GM12891 (cell line): ENCODE measurements around the gene SMIM20.

Experiments
- DNase-seq: peaks from one replicate; pipeline ENCODE4 v3.0.0; 2011; ENCODE audit warnings: low spot score; ENCODE audit not compliant: insufficient read length
- FAIRE-seq: peaks from 2 replicates; lab custom pipeline; 2011; peaks lifted over from hg19 to GRCh38; lab: Jason Lieb, UNC
- PAX5 ChIP-seq: IDR thresholded peaks from 2 replicates; pipeline ENCODE4 v1.6.1; 2011; ENCODE audit warnings: low read length, moderate library complexity, mild to moderate bottlenecking; ENCODE audit not compliant: insufficient read depth, severe bottlenecking
- POLR2A ChIP-seq: IDR thresholded peaks from 2 replicates; pipeline ENCODE4 v1.6.1; 2011; ENCODE audit warnings: low read depth, low read length, control low read depth
- POLR2AphosphoS5 ChIP-seq: IDR thresholded peaks from 2 replicates; pipeline ENCODE4 v1.6.1; 2011; ENCODE audit warnings: low read depth, low read length, control low read depth
- POU2F2 ChIP-seq: IDR thresholded peaks from 2 replicates; pipeline ENCODE4 v1.6.1; 2011; ENCODE audit warnings: low read depth, mild to moderate bottlenecking, control low read depth, low read length, moderate library complexity
- SPI1 ChIP-seq: IDR thresholded peaks from 2 replicates; pipeline ENCODE4 v1.6.1; 2011; ENCODE audit warnings: low read depth, low read length, control low read depth
- TAF1 ChIP-seq: IDR thresholded peaks from 2 replicates; pipeline ENCODE4 v1.6.1; 2011; ENCODE audit warnings: low read depth, low read length, control low read depth

Gene SMIM20

GRCh38 chr4:25879091-25879584 is 34.9 kb upstream of the SMIM20 start:
- FAIRE-seq: no peak
- no peak for DNase-seq
- no peak for TF ChIP-seq TAF1
- TF ChIP-seq POLR2AphosphoS5: no peak
- TF ChIP-seq SPI1: no peak
- TF ChIP-seq PAX5: no peak
- TF ChIP-seq POLR2A: no peak
- no peak for TF ChIP-seq POU2F2

GRCh38 chr4:25879587-25879986 is 34.4 kb upstream of the SMIM20 start:
- TF ChIP-seq POU2F2: no peak
- no peak for TF ChIP-seq SPI1
- TF ChIP-seq TAF1: no peak
- no peak for TF ChIP-seq POLR2AphosphoS5
- TF ChIP-seq POLR2A: no peak
- TF ChIP-seq PAX5: no peak
- DNase-seq (no peak), FAIRE-seq (no peak)

GRCh38 chr4:25879991-25880651 is 33.9 kb upstream of the SMIM20 start:
- DNase-seq (no peak), FAIRE-seq (peak; percentile 84)

GRCh38 chr4:25881193-25881592 is 32.8 kb upstream of the SMIM20 start:
- FAIRE-seq: peak; percentile 68
- DNase-seq: no peak
- TF ChIP-seq SPI1: peak; percentile 62
- no peak for TF ChIP-seq TAF1

More at GRCh38 chr4:25879991-25880651, 33.9 kb upstream of the SMIM20 start:
- TF ChIP-seq TAF1: peak; percentile 27; the same call in 1 of the 2 replicates
- TF ChIP-seq PAX5: no peak
- TF ChIP-seq POLR2A: peak; percentile 43; the same call in 1 of the 2 replicates
- TF ChIP-seq POLR2AphosphoS5: peak; percentile 40; the same call in 1 of the 2 replicates
- TF ChIP-seq POU2F2: no peak
- peak; percentile 97 for TF ChIP-seq SPI1

GRCh38 chr4:25882226-25882625 is 31.8 kb upstream of the SMIM20 start:
- no peak for FAIRE-seq
- no peak for DNase-seq
- TF ChIP-seq POLR2A: no peak
- TF ChIP-seq SPI1: no peak
- no peak for TF ChIP-seq TAF1
- TF ChIP-seq POU2F2: no peak
- TF ChIP-seq PAX5: no peak
- no peak for TF ChIP-seq POLR2AphosphoS5

GRCh38 chr4:25883565-25883964 is 30.5 kb upstream of the SMIM20 start:
- FAIRE-seq (no peak), DNase-seq (no peak)
- no peak for TF ChIP-seq SPI1
- TF ChIP-seq POLR2AphosphoS5: no peak
- TF ChIP-seq PAX5: no peak
- no peak for TF ChIP-seq POLR2A
- no peak for TF ChIP-seq TAF1
- TF ChIP-seq POU2F2: no peak

- no peak for DNase-seq
- no peak for TF ChIP-seq POLR2AphosphoS5
- TF ChIP-seq POU2F2: no peak
- no peak for TF ChIP-seq POLR2A
- TF ChIP-seq PAX5: no peak
- no peak for TF ChIP-seq SPI1
- TF ChIP-seq TAF1: no peak
- FAIRE-seq: peak; percentile 66
Observed at GRCh38 chr4:25884031-25884782, 29.8 kb upstream of the SMIM20 start.

- no peak for DNase-seq
- FAIRE-seq: no peak
- TF ChIP-seq TAF1 (no peak), SPI1 (no peak)
Observed at GRCh38 chr4:25888781-25889180, 25.2 kb upstream of the SMIM20 start.

GRCh38 chr4:25889589-25890503 is 24.2 kb upstream of the SMIM20 start:
- DNase-seq: no peak
- no peak for FAIRE-seq
- no peak for TF ChIP-seq POLR2AphosphoS5
- no peak for TF ChIP-seq POLR2A
- no peak for TF ChIP-seq POU2F2
- no peak for TF ChIP-seq SPI1
